Immature natural killer cell (primary cell): ENCODE results near the gene SREK1. TPM values are rescaled to one million over a fixed set of nuclear protein-coding genes. Genes with fewer than 3 reads are reported as not detected.

Experiments used
- polyA plus RNA-seq, 3 donors: library from polyadenylated mRNA; unstranded; fragments of 300-500 nt; fragmentation: Illumina TruSeq; gene quantifications; one replicate each; pipeline ENCODE4 v1.2.3, GENCODE V29; 2021

Gene SREK1
- polyA plus RNA-seq, 3 donors from 2014 or later: 13.1 to 27.4 (median 15.3) TPM

Other genes starting within 250 kb of the SREK1 start
- gene ERBIN, start 217.7 kb upstream of the SREK1 start, polyA plus RNA-seq: 10 to 100 TPM; 38.3 to 75.1 (median 40.6) TPM